DMS79 (cell line): ENCODE data around the gene TSPAN7.

ENCODE experiments used
- DNase-seq: peaks from one replicate; lab custom pipeline; 2025; lab: John Stamatoyannopoulos, UW

TSPAN7 gene

GRCh38 chrX:38649221-38649620, 87.9 kb downstream of the TSPAN7 start:
- DNase-seq: no peak

DNA sequence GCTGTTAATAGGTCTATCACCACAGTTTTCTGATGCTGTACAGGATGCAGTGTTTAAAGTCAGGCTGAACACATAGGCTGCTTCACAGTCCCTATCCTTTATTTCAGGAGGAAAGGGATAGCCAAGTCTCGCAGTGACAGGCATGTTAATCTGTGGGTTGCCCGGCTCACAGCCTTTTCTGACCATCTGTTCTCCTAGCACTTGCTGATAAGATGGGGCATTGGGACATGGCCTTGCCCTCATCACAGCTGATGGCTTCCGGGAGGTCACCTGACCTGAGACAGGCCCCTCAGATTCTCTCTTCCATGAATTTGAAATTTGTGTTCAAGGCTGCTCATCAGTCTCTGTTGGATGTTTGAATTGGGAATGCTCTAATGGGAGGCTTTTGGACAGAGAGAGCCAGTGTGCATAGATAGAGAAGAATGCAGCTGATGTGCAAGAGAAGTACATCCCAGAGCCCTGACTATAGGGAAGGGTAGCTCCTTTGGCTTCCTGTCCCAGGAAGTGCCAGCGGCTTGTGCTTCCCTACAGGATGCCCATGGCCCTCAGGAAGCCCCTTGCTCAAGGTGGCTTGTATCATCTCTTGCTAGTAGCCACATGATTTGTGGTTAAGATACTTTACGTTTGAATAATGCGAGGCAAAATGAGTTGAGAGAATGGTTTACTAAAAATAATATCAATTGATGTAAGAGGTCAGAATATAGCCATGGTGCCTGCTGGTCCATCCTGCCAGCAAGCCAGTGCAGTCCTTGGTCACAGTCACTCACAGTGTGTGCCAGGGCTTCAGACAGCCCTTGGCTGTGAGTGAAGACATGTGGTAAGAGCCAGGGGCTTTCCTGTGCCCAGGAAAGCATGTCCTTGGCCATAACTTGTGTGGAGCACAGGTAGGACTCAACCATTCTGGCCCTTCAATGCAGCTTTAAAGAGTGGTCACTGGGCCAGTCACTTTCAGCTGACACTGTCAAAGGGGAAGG, 88.6 kb downstream of the TSPAN7 start:
- DNase-seq: no peak

GRCh38 chrX:38651625-38652601, 90.6 kb downstream of the TSPAN7 start:
- no peak for DNase-seq

DNA sequence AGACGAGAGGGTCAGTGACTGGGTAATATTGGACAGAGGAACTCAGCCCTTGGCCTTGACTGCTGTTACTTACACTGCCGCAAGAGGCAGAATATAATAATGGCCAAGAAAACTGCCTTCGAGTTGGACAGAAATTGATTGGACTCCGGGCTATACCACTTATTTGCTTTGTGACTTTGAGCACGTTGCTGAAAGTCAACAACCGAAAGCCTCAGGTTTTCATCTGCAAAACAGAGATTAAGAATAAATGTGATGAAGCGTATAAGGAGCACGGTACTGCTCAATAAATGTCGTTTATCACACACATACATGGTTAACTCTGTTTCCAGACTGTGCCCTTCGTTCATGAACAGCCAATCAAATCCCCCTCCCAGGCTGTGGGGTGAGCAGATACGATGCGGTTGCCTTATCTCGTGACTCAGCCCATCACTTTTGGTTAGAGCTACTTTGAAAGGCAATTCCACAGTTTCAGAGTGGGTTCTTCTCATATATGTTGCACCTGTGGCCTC, 91.6 kb downstream of the TSPAN7 start:
- DNase-seq: no peak

DNA sequence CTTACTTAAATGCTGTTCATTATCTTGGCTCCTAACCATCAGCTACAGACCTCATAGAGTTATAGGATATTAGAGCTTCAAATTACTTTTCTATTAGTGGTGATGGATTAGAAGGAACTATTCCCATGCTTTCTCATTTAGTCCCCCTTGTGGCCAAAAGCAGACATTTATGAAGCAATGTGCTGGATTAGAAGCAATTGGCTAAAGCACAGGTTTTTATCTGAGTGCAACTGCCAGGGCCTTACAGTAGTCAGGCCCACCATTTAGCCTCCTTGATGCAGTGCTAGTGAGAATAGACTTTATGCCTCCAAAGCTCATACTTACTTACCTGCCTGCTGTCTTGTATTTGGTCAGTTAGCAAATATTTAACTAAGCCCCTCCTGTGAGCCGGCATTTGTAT, 93.0 kb downstream of the TSPAN7 start:
- DNase-seq: no peak

DNA sequence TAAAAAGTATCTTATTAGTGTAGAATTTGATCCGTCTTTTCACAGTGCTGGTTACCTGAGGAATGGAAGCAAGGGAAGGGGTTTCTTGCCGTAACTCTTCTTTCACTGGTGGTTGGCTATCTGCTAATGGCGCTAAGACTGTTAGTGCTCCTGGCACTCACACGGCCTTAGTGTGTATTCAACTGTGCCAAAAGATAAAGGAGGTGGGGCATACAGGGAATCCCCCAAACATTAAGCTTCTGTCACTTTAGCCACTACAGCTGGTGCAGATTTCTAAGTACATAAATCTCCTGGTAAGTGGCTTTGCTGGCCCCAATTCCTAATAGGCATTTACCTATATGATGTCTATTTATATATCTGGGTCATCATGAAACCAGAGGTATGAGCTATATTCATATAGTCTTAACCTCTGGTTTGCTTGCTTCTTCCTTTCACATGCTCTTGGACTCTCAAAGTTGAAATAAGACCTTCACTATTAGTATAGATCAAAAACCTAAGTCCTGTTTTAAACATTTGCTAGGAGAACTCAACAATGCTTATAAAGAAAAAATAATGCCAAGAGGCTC, 95.1 kb downstream of the TSPAN7 start:
- no peak for DNase-seq

- DNase-seq: no peak
Observed at GRCh38 chrX:38657562-38657961, 96.2 kb downstream of the TSPAN7 start.

GRCh38 chrX:38660395-38661102, 99.2 kb downstream of the TSPAN7 start:
- DNase-seq: no peak

GRCh38 chrX:38661103-38661441, 99.7 kb downstream of the TSPAN7 start:
- no peak for DNase-seq

DNA sequence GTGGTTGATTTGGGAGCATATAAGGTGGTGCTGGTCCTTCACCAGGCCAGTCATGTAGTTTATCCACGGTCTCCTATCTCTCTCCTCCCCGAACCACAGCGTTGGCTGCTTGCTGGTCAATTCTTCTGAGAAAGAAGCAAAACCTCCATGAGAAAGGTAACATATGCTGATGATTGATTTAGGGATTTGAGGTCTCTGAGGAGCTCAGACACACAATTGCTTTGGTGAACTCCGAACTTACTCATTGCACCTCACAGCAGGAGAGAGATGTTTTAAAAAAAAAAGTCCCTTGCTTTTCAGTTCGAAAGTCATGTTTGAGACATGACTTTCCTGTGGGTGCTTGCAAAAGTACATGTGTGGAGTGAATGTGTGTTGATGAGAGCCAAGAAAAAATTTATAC, 100.2 kb downstream of the TSPAN7 start:
- no peak for DNase-seq

DNA sequence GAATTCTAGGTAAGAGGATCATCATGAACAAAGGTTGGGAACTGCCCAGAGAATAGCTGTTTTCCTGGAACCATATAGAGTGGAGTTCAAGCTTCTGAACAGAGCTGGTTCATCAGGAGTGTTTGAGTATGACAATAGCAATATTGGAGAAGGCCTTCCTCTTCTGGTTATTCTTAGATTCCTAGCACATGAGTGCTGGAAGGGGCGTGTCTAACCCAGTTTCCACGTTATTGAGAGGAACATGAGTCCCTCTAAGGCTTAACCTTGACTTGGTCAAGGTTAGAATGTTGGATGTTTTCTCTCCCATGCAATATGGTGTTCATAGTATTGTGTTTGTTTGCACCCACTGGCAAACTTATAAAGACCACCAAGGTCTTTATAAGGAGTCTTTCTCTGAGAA, 101.3 kb downstream of the TSPAN7 start:
- DNase-seq: no peak

- no peak for DNase-seq
Observed at GRCh38 chrX:38664285-38664684, 102.9 kb downstream of the TSPAN7 start.

- DNase-seq: no peak
Observed at GRCh38 chrX:38666909-38667308, 105.6 kb downstream of the TSPAN7 start.

- DNase-seq: no peak
Observed at GRCh38 chrX:38668771-38669170, 107.4 kb downstream of the TSPAN7 start.

DNA sequence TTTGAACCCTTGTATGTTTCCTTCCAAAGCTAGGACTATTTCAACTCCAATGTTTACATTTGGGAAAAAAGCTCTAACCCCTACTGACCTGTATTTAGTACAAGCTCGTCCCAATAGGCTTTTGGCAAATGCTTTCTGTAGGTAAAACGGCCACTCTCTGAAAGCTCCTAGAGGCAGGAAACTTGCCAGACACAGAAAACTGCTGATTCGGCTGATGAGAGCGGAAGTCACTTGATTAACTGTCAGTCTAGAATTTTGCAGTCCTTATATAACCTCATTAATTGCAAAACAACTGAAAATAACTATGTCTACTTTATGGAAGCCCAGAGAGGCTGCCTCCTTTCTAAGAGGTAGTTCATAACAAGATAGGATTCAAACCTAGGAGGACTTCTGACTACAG, 108.1 kb downstream of the TSPAN7 start:
- no peak for DNase-seq

GRCh38 chrX:38672646-38673045, 111.3 kb downstream of the TSPAN7 start:
- DNase-seq: no peak

GRCh38 chrX:38675856-38676255, 114.5 kb downstream of the TSPAN7 start:
- DNase-seq: no peak

DNA sequence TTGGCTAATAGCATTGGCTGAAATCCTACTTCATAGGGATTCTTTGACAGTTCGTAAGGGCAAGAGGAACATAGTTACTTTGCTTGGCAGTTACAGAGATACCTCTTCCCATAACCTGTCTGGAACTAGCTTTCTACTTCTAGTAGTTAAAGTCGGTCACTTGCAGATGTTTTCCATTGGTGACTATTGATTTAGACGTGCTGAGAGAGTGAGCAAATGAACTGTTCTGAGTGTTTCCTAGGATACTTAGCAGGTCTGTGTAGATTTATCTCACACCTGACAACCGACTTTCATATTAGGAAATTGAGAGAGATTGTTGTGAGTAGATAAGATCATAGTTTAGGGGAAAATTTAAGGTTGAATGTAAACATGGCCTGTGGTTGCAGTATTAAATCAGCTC, 116.8 kb downstream of the TSPAN7 start:
- no peak for DNase-seq

DNA sequence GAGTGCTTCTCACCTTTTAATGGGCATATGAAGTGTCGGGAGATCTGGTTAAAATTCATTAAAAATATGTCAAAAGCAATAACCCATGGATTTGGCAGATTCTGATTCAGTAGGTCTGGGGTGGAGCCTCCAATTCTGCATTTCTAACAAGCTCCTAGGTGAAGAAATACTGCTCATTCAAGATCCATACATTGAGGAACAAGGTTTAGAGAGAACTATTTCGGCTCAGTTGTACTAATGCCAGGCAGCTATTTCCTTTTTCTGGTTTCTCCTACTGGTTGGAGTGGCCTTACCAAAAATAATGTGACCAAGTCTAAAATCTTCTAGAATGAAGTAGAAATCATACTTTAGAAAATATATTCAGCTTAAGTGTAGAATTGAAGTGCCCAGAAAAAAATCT, 117.5 kb downstream of the TSPAN7 start:
- no peak for DNase-seq

GRCh38 chrX:38679695-38680094, 118.4 kb downstream of the TSPAN7 start:
- DNase-seq: no peak

GRCh38 chrX:38682095-38682494, 120.8 kb downstream of the TSPAN7 start:
- no peak for DNase-seq

DNA sequence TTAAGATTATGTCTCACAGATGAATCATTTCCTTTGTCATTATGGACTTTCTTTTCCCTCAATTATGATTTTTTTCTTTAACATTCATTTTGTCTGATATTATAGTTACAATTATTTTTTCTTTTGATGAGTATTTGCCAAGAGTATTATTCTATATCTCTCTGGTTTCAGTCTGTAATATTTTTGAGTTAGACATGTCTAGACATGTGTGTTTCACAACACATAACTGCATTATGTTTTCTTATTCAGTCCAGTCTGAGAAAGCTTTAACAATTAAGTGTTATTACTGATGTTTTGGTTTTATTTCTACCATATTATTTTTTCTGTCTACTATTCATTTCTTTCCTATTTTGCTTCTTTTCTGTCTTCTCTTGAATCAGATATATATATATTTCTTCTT, 131.6 kb downstream of the TSPAN7 start:
- no peak for DNase-seq
